ENCODE data around the gene ARHGAP6.
A peak's percentile ranks its signal among the peaks of the same experiment; 100 is the strongest.

Gene ARHGAP6

GRCh38 chrX:11138498-11139390, 527.0 kb downstream of the ARHGAP6 start:
- DNase-seq (ENCODE audit: low read depth), result no peak
- H3K4me3 ChIP-seq (ENCODE audit: low read length), result no peak overlapping the region
- TF ChIP-seq CTCF (conservative IDR thresholded peaks at IDR 0.05; ENCODE audit: low read length), result no peak

- H3K4me3 ChIP-seq (ENCODE audit: low read length), result no peak overlapping the region
- peak; percentile 63 for DNase-seq (ENCODE audit: low read depth)
- TF ChIP-seq CTCF (conservative IDR thresholded peaks at IDR 0.05; ENCODE audit: low read length), result peak; percentile 61
Observed at GRCh38 chrX:11137543-11138139, 528.1 kb downstream of the ARHGAP6 start.

GRCh38 chrX:11135564-11136185, 530.0 kb downstream of the ARHGAP6 start:
- no peak overlapping the region for H3K4me3 ChIP-seq (ENCODE audit: low read length)
- DNase-seq (ENCODE audit: low read depth), result no peak
- no peak for TF ChIP-seq CTCF (conservative IDR thresholded peaks at IDR 0.05; ENCODE audit: low read length)

- no peak for DNase-seq (ENCODE audit: low read depth)
- no peak for TF ChIP-seq CTCF (conservative IDR thresholded peaks at IDR 0.05; ENCODE audit: low read length)
- no peak overlapping the region for H3K4me3 ChIP-seq (ENCODE audit: low read length)
Observed at GRCh38 chrX:11131146-11131545, 534.6 kb downstream of the ARHGAP6 start.

GRCh38 chrX:11130136-11130535, 535.6 kb downstream of the ARHGAP6 start:
- TF ChIP-seq CTCF (conservative IDR thresholded peaks at IDR 0.05; ENCODE audit: low read length), result no peak
- no peak overlapping the region for H3K4me3 ChIP-seq (ENCODE audit: low read length)
- no peak for DNase-seq (ENCODE audit: low read depth)

GRCh38 chrX:11129534-11130105, 536.1 kb downstream of the ARHGAP6 start:
- peak; percentile 52 for DNase-seq (ENCODE audit: low read depth)
- no peak for TF ChIP-seq CTCF (conservative IDR thresholded peaks at IDR 0.05; ENCODE audit: low read length)
- H3K4me3 ChIP-seq (ENCODE audit: low read length), result no peak overlapping the region
